ENCODE data around the gene CPXM1.

Gene CPXM1

GRCh38 chr20:2747676-2748235 is 52.7 kb downstream of the CPXM1 start:
- no peak for DNase-seq

DNA sequence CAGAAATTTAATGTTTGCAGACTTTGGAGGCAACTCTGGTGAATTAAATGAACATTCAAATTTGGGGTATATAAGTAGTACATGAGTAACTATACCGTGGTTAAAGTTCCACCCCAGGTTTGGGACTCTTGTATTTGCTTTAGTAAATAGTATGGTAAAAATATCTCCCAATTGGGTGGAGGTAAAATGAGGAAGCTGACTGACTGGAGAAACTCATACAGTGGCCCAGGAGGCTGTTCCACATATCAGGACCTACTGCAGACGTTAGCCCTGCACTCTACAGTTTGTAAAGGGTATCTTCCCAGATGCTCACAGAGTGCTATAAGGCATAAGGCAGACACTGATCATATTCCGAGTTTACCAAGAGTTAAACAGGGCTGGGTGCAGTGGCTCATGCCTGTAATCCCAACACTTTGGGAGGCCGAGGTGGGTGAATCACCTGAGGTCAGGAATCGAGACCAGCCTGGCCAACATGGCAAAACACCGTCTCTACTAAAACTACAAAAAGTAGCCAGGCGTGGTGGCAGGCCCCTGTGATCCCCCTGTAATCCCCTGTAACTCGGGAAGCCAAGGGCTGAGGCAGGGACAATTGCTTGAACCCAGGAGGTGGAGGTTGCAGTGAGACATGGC is 53.7 kb downstream of the CPXM1 start:
- DNase-seq = no peak

GRCh38 chr20:2745936-2746635 is 54.3 kb downstream of the CPXM1 start:
- no peak for DNase-seq

DNA sequence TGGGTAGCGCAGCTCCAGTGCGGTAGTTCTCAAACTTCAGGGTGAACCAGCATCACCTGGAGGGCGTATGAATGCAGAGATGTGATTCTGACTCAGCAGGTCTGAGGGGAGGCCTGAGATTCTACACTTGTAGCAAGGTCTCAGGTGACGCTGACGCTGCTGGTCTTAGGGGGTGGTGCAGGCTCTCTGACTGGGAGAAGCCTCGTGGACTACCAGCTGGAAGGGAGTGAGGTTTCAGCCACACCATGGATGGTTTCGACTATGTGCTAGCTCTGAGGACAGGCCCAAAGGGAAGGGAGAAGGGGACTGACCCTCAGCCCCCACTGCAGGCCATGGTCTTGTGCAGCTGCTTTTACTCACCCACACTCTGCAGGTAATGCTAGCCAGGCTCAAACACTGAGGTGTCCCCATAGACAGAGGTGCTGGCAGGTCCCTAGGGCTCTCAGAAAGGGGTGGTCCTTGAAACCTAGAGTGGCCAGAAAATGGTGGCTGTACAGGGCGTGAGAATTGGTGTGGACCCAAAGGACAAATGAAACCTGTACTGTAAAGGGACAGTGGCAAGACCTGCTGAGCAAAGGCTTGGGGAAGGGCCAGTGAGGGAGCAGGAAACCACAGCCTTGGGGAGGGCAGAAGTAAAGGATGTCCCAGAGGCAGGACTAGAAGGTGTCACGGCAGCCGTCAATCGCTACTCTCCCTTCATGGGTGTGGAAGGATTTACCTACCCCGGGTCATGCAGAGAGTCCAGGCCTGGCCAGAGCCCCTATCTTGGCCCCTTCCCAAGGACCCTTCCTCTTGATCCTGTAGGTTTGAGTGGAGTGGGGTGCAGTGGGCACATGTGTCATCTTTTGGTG is 55.1 kb downstream of the CPXM1 start:
- DNase-seq = no peak

Data from NCI-H187 treated with DMSO at 0.1 percent for 48 hours (cell line).